Peyer's patch (tissue), 4 donors: ENCODE results near the gene FOXE3. TPM values are rescaled to one million over a fixed set of nuclear protein-coding genes. Genes with fewer than 3 reads are reported as not detected.

Experiments used
- DNase-seq, 3 donors: peaks; one replicate each; pipeline ENCODE4 v3.0.0-alpha.2; 2017 to 2019
- H3K27ac ChIP-seq, 4 donors: fragments of 200-600 bp; sonication (generic); one replicate each; pipeline ENCODE4 v1.5.1; 2016 to 2019
- H3K27me3 ChIP-seq, 2 donors: fragments of 200-600 bp; sonication (generic); one replicate each; pipeline ENCODE4 v1.5.1; 2019
- H3K36me3 ChIP-seq, 3 donors: fragments of 200-600 bp; sonication (generic); one replicate each; pipeline ENCODE4 v1.5.1; 2016 to 2019
- H3K4me1 ChIP-seq, 4 donors: fragments of 200-600 bp; sonication (generic); one replicate each; pipeline ENCODE4 v1.5.1; 2016 to 2019
- H3K4me3 ChIP-seq, 4 donors: fragments of 200-600 bp; sonication (generic); 1 replicate in 3 of 4; 2 replicates in 1 of 4; pipeline ENCODE4 v1.5.1; 2016 to 2019; ENCODE audit warnings: mild to moderate bottlenecking in 1 of 4
- H3K9me3 ChIP-seq, 4 donors: fragments of 200-600 bp; sonication (generic); one replicate each; pipeline ENCODE4 v1.5.1; 2016 to 2019; ENCODE audit warnings: mild to moderate bottlenecking in 1 of 4
- CTCF ChIP-seq, 6 experiments: fragments of 450-650 bp in 4 of 6; fragments of 200-600 bp in 2 of 6; sonication (generic) in 1 of 6; IDR thresholded peaks; one replicate each; pipeline ENCODE4 v1.5.1; 2017 to 2019; ENCODE audit warnings: antibody characterized with exemption in 6 of 6, mild to moderate bottlenecking in 3 of 6, moderate library complexity in 1 of 6
- POLR2A ChIP-seq, 2 donors: fragments of 450-650 bp; IDR thresholded peaks; one replicate each; pipeline ENCODE4 v1.5.1; 2017; ENCODE audit warnings: antibody characterized with exemption in 2 of 2, mild to moderate bottlenecking in 2 of 2, moderate library complexity in 2 of 2
- total RNA-seq, 4 donors: library from RNA; depleted of rRNA; stranded (reverse); fragments of >200 nt; gene quantifications; one replicate each; pipeline ENCODE4 v1.1.0, GENCODE V29; 2016

FOXE3 gene
- total RNA-seq, 4 donors from 2014 or later, result not detected

- no peaks in the 10 kb centered on the region for H3K9me3 ChIP-seq
- peaks cover 0 to under 1% (median 0%) of the 10 kb centered on the region in 4 donors for H3K4me1 ChIP-seq
- H3K4me3 ChIP-seq, result no peak overlapping the region
- H3K27ac ChIP-seq, result no peak overlapping the region
- DNase-seq, result no peak
- H3K36me3 ChIP-seq, result no peaks in the 10 kb centered on the region
- TF ChIP-seq CTCF (IDR thresholded peaks at IDR 0.05), result no peak
- H3K27me3 ChIP-seq, result peaks cover 0 to 10% of the 10 kb centered on the region in 2 donors
These were observed 4.6 kb upstream of the FOXE3 start for GRCh38 chr1:47411436-47411835.

- Histone ChIP-seq H3K36me3 (no peaks in the 10 kb centered on the region), H3K9me3 (no peaks in the 10 kb centered on the region), H3K4me1 (peaks cover 0 to 5% (median 0%) of the 10 kb centered on the region in 4 donors), H3K27me3 (peaks cover 0 to 18% of the 10 kb centered on the region in 2 donors), H3K27ac (no peak overlapping the region), H3K4me3 (no peak overlapping the region)
- DNase-seq, result no peak
- no peak for TF ChIP-seq CTCF (IDR thresholded peaks at IDR 0.05)
These were observed 3.6 kb upstream of the FOXE3 start for GRCh38 chr1:47412437-47412836.

GRCh38 chr1:47416319-47417169 is 459 bp downstream of the FOXE3 start:
- peaks cover 0 to 22% of the 10 kb centered on the region in 2 donors for H3K27me3 ChIP-seq
- TF ChIP-seq POLR2A (IDR thresholded peaks at IDR 0.05) (no peak), CTCF (IDR thresholded peaks at IDR 0.05) (no peak)
- H3K36me3 ChIP-seq, result no peaks in the 10 kb centered on the region
- H3K9me3 ChIP-seq, result no peaks in the 10 kb centered on the region
- H3K4me3 ChIP-seq, result peak overlapping the region in 2 of 4 donors; percentile 29 to 48
- no peak overlapping the region for H3K27ac ChIP-seq
- DNase-seq, result no peak
- peaks cover 0 to 5% (median 0%) of the 10 kb centered on the region in 4 donors for H3K4me1 ChIP-seq

- TF ChIP-seq CTCF (IDR thresholded peaks at IDR 0.05) (no peak), POLR2A (IDR thresholded peaks at IDR 0.05) (no peak)
- no peak overlapping the region for H3K27ac ChIP-seq
- H3K4me1 ChIP-seq, result peaks cover 0 to 5% (median 0%) of the 10 kb centered on the region in 4 donors
- H3K36me3 ChIP-seq, result no peaks in the 10 kb centered on the region
- H3K4me3 ChIP-seq, result peak overlapping the region in 2 of 4 donors; percentile 29 to 48
- H3K9me3 ChIP-seq, result no peaks in the 10 kb centered on the region
- no peak for DNase-seq
- peaks cover 0 to 22% of the 10 kb centered on the region in 2 donors for H3K27me3 ChIP-seq
These were observed 1.3 kb downstream of the FOXE3 start for GRCh38 chr1:47417170-47418044.

GRCh38 chr1:47418122-47418521 is 2.0 kb downstream of the FOXE3 start:
- Histone ChIP-seq H3K36me3 (no peaks in the 10 kb centered on the region), H3K27me3 (peaks cover 0 to 22% of the 10 kb centered on the region in 2 donors), H3K4me3 (no peak overlapping the region), H3K4me1 (peaks cover 0 to 5% (median 0%) of the 10 kb centered on the region in 4 donors), H3K27ac (no peak overlapping the region), H3K9me3 (no peaks in the 10 kb centered on the region)
- no peak for TF ChIP-seq POLR2A (IDR thresholded peaks at IDR 0.05)
- no peak for TF ChIP-seq CTCF (IDR thresholded peaks at IDR 0.05)
- DNase-seq, result no peak
